SK-N-SH (cell line): Measurements from ENCODE around the gene CEBPA. TPM values are rescaled to one million over a fixed set of nuclear protein-coding genes. Genes with fewer than 3 reads are reported as not detected.

ENCODE experiments used
- CTCF ChIA-PET: fragments of 300-600, 350-600 bp; formaldehyde crosslinking; extraction: SDS; loops from one replicate; lab custom pipeline; 2021; lab: Yijun Ruan, JAX
- POLR2A ChIA-PET: fragments of 350-600 bp; sonication (Branson Sonifier 250); formaldehyde crosslinking; extraction: SDS; loops from one replicate; lab custom pipeline; 2020; ENCODE audit warnings: antibody characterized with exemption, inconsistent platforms; lab: Yijun Ruan, JAX
- DNase-seq: peaks from one replicate; pipeline ENCODE4 v3.0.0; 2012
- H2AFZ ChIP-seq: fragments of 200-600 bp; sonication (generic); 2 replicates; pipeline ENCODE4 v1.8.1; 2016; ENCODE audit warnings: antibody characterized with exemption, mild to moderate bottlenecking, low read depth
- H3F3A ChIP-seq: fragments of 200-600 bp; sonication (generic); replicated peaks from 2 replicates; pipeline ENCODE3; 2016; ENCODE audit warnings: antibody characterized with exemption, mild to moderate bottlenecking; ENCODE audit not compliant: insufficient read depth
- H3K27ac ChIP-seq, 2 experiments: fragments of 200-500 bp in 1 of 2; fragments of 200-600 bp in 1 of 2; sonication (Bioruptor generic) in 1 of 2; sonication (generic), shearing (Covaris generic) in 1 of 2; 2 replicates each; pipeline versions ENCODE4 v1.5.1 to v1.6.1; 2014 to 2016; ENCODE audit warnings: low read depth in 2 of 2, inconsistent platforms in 1 of 2, low read length in 1 of 2, mild to moderate bottlenecking in 1 of 2, mixed read lengths in 1 of 2
- H3K27me3 ChIP-seq: fragments of 200-600 bp; sonication (generic), shearing (Covaris generic); 2 replicates; pipeline ENCODE4 v1.6.1; 2016; ENCODE audit warnings: mixed run types; ENCODE audit not compliant: insufficient read depth
- H3K36me3 ChIP-seq, 2 experiments: fragments of 200-500 bp in 1 of 2; fragments of 200-600 bp in 1 of 2; sonication (Bioruptor generic) in 1 of 2; sonication (generic) in 1 of 2; replicated peaks in 1 of 2; 2 replicates each; pipeline versions ENCODE3 to v1.5.1; 2014 to 2016; ENCODE audit warnings: low read length in 1 of 2, mild to moderate bottlenecking in 1 of 2; ENCODE audit not compliant: insufficient read depth in 2 of 2, control insufficient read depth in 1 of 2
- H3K4me1 ChIP-seq, 2 experiments: fragments of 200-500 bp in 1 of 2; fragments of 200-600 bp in 1 of 2; sonication (Bioruptor generic) in 1 of 2; sonication (generic), shearing (Covaris generic) in 1 of 2; 2 replicates each; pipeline versions ENCODE4 v1.5.1 to v1.6.1; 2014 to 2016; ENCODE audit warnings: low read depth in 1 of 2, low read length in 1 of 2, mixed run types in 1 of 2; ENCODE audit not compliant: insufficient read depth in 2 of 2, control insufficient read depth in 1 of 2
- H3K4me2 ChIP-seq: fragments of 200-600 bp; sonication (generic), shearing (Covaris generic); 2 replicates; pipeline ENCODE4 v1.6.1; 2017; ENCODE audit warnings: mixed run types
- H3K4me3 ChIP-seq, 2 experiments: fragments of 200-500 bp in 1 of 2; fragments of 200-600 bp in 1 of 2; sonication (Bioruptor generic) in 1 of 2; sonication (generic), shearing (Covaris generic) in 1 of 2; 2 replicates each; pipeline versions ENCODE4 v1.5.1 to v1.8.1; 2014 to 2016; ENCODE audit warnings: low read depth in 2 of 2, inconsistent platforms in 1 of 2, low read length in 1 of 2, mild to moderate bottlenecking in 1 of 2, mixed read lengths in 1 of 2, moderate library complexity in 1 of 2
- H3K79me2 ChIP-seq: fragments of 200-600 bp; sonication (generic); 2 replicates; pipeline ENCODE4 v1.8.1; 2017; ENCODE audit warnings: mild to moderate bottlenecking; ENCODE audit not compliant: insufficient read depth
- H3K9ac ChIP-seq: fragments of 200-600 bp; sonication (generic); 2 replicates; pipeline ENCODE4 v1.6.1; 2017; ENCODE audit warnings: mixed run types
- H3K9me2 ChIP-seq: fragments of 200-600 bp; sonication (generic); 2 replicates; pipeline ENCODE4 v1.6.1; 2017; ENCODE audit warnings: mixed run types
- H3K9me3 ChIP-seq: fragments of 200-600 bp; sonication (generic); 2 replicates; pipeline ENCODE4 v1.6.1; 2017; ENCODE audit warnings: mixed run types, mild to moderate bottlenecking, moderate library complexity
- H4K20me1 ChIP-seq: fragments of 200-600 bp; sonication (generic); 2 replicates; pipeline ENCODE4 v1.6.1; 2017; ENCODE audit warnings: mild to moderate bottlenecking, mixed run types; ENCODE audit not compliant: insufficient read depth
- GABPA ChIP-seq: IDR thresholded peaks from 2 replicates; pipeline ENCODE4 v1.4.0; 2012; ENCODE audit warnings: low read depth, mild to moderate bottlenecking
- IRF3 ChIP-seq: fragments of 150-350 bp; IDR thresholded peaks from 2 replicates; pipeline ENCODE4 v1.6.1; 2016; ENCODE audit warnings: mild to moderate bottlenecking, low read depth, low read length
- JUND ChIP-seq: IDR thresholded peaks from 2 replicates; pipeline ENCODE4 v1.4.0; 2012
- MEF2A ChIP-seq: IDR thresholded peaks from 2 replicates; pipeline ENCODE4 v1.4.0; 2012; ENCODE audit warnings: low read depth, borderline replicate concordance
- RFX5 ChIP-seq: IDR thresholded peaks from 2 replicates; pipeline ENCODE4 v1.6.1; 2012; ENCODE audit warnings: mild to moderate bottlenecking, improper control_type of control experiment, low read length
- RXRA ChIP-seq: IDR thresholded peaks from 2 replicates; pipeline ENCODE4 v1.4.0; 2012; ENCODE audit warnings: low read depth, mild to moderate bottlenecking, borderline replicate concordance
- SMC3 ChIP-seq: IDR thresholded peaks from 2 replicates; pipeline ENCODE4 v1.6.1; 2012; ENCODE audit warnings: low read depth, low read length, improper control_type of control experiment
- TAF1 ChIP-seq: IDR thresholded peaks from 2 replicates; pipeline ENCODE4 v1.6.1; 2012; ENCODE audit warnings: low read depth, mild to moderate bottlenecking, low read length, moderate library complexity, borderline replicate concordance
- TCF12 ChIP-seq: IDR thresholded peaks from 2 replicates; pipeline ENCODE4 v1.4.0; 2012
- TEAD4 ChIP-seq: IDR thresholded peaks from 2 replicates; pipeline ENCODE4 v1.4.0; 2012; ENCODE audit warnings: mild to moderate bottlenecking, borderline replicate concordance; ENCODE audit not compliant: insufficient read depth
- WGBS: methylation state at CpG from one replicate; pipeline ENCODE4 v1.1.6; 2017; ENCODE audit warnings: low lambda C conversion rate; 5-methylcytosine and 5-hydroxymethylcytosine counted together
- polyA plus RNA-seq, 3 experiments: library from polyadenylated mRNA; depleted of rRNA; stranded (reverse); fragments of >200 nt; gene quantifications; 2 replicates each; pipeline ENCODE4 v1.2.3, GENCODE V29; 2012
- TF ChIP-seq, protein P1 (sequence below): IDR thresholded peaks from 2 replicates; pipeline ENCODE4; 2012
- TF ChIP-seq, protein P2 (sequence below): fragments of 150-350 bp; IDR thresholded peaks from 2 replicates; pipeline ENCODE4 v1.6.1; 2017; ENCODE audit warnings: antibody characterized with exemption, low read length, low read depth, borderline replicate concordance
- TF ChIP-seq, protein P3 (sequence below): IDR thresholded peaks from 2 replicates; pipeline ENCODE4 v1.4.0; 2012; ENCODE audit warnings: low read depth

Gene CEBPA
- polyA plus RNA-seq, 1 of the 3 experiments (the other 2 are of a cell fraction), result 0.15 TPM

GRCh38 chr19:33290956-33291622 lies 11.2 kb downstream of the CEBPA start:
- H3K36me3 ChIP-seq, result no peaks in the 10 kb centered on the region
- no peaks in the 10 kb centered on the region for H3F3A ChIP-seq
- no peak overlapping the region for H3K9ac ChIP-seq
- TF ChIP-seq MEF2A, result no peak
- TF ChIP-seq IRF3, result no peak
- TF ChIP-seq, protein P1, sequence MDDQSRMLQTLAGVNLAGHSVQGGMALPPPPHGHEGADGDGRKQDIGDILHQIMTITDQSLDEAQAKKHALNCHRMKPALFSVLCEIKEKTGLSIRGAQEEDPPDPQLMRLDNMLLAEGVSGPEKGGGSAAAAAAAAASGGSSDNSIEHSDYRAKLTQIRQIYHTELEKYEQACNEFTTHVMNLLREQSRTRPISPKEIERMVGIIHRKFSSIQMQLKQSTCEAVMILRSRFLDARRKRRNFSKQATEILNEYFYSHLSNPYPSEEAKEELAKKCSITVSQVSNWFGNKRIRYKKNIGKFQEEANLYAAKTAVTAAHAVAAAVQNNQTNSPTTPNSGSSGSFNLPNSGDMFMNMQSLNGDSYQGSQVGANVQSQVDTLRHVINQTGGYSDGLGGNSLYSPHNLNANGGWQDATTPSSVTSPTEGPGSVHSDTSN, result no peak
- TF ChIP-seq GABPA, result no peak
- TF ChIP-seq TCF12, result no peak
- no peak for TF ChIP-seq TAF1
- TF ChIP-seq, protein P2, sequence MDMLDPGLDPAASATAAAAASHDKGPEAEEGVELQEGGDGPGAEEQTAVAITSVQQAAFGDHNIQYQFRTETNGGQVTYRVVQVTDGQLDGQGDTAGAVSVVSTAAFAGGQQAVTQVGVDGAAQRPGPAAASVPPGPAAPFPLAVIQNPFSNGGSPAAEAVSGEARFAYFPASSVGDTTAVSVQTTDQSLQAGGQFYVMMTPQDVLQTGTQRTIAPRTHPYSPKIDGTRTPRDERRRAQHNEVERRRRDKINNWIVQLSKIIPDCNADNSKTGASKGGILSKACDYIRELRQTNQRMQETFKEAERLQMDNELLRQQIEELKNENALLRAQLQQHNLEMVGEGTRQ, result no peak
- no peak for TF ChIP-seq RFX5
- no peak for TF ChIP-seq TEAD4
- TF ChIP-seq SMC3, result no peak
- no peak for TF ChIP-seq RXRA
- no peak for TF ChIP-seq JUND
- TF ChIP-seq, protein P3, sequence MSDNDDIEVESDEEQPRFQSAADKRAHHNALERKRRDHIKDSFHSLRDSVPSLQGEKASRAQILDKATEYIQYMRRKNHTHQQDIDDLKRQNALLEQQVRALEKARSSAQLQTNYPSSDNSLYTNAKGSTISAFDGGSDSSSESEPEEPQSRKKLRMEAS, result no peak
- H2AFZ ChIP-seq, result no peak overlapping the region
- POLR2A ChIA-PET, result no interaction called here
- no peaks in the 10 kb centered on the region for H3K9me2 ChIP-seq
- H3K9me3 ChIP-seq, result peaks cover 4% of the 10 kb centered on the region; the same call in 1 of the 2 replicates
- no peak for DNase-seq
- no peak overlapping the region for H3K27ac ChIP-seq
- H4K20me1 ChIP-seq, result no peaks in the 10 kb centered on the region
- no peaks in the 10 kb centered on the region for H3K27me3 ChIP-seq
- no peak overlapping the region for H3K4me2 ChIP-seq
- 63% methylated on average over 10 of the region's 14 CpGs for WGBS
- H3K4me3 ChIP-seq, result no peak overlapping the region
- CTCF ChIA-PET, result interaction anchor here (1.4 kb wide), 1 partner anchor 56 kb away, joined by 4 read pairs; no protein-coding TSS in a partner anchor
- peaks cover 0 to 19% of the 10 kb centered on the region in 2 experiments; a peak in 1 of 4 replicates for H3K4me1 ChIP-seq
- H3K79me2 ChIP-seq, result no peaks in the 10 kb centered on the region
